WTC11 (cell line): ENCODE results near the gene CARS2. TPM values are rescaled to one million over a fixed set of nuclear protein-coding genes. Genes with fewer than 3 reads are reported as not detected.

Experiments
- ATAC-seq: fragments of 200-7000 bp; cut with Tn5 transposase; 2 replicates; pipeline ENCODE4 v1.10.0; 2021; ENCODE audit warnings: mild to moderate bottlenecking, moderate library complexity
- CTCF ChIA-PET: fragments of 300-600 bp; sonication (Branson Sonifier 250); formaldehyde crosslinking; loops from one replicate; lab custom pipeline; 2021; ENCODE audit warnings: antibody characterized with exemption; lab: Charles Lee
- POLR2A ChIA-PET: fragments of 350-600 bp; sonication (Branson Sonifier 250); formaldehyde crosslinking; loops from one replicate; lab custom pipeline; 2021; ENCODE audit warnings: antibody characterized with exemption; lab: Charles Lee
- DNase-seq: peaks from one replicate; pipeline ENCODE4 v3.0.0; 2021; ENCODE audit warnings: low spot score
- H3K27ac Mint-ChIP-seq: 2 replicates; pipeline ENCODE4 v1.8.0; 2021; ENCODE audit warnings: mixed read lengths
- H3K27me3 Mint-ChIP-seq: 2 replicates; pipeline ENCODE4 v1.8.0; 2021; ENCODE audit warnings: low read depth, mild to moderate bottlenecking, moderate library complexity, mixed read lengths
- H3K36me3 Mint-ChIP-seq: 2 replicates; pipeline ENCODE4 v1.8.0; 2021; ENCODE audit warnings: mixed read lengths
- H3K4me1 Mint-ChIP-seq: 2 replicates; pipeline ENCODE4 v1.8.0; 2022; ENCODE audit warnings: mixed read lengths
- H3K4me3 Mint-ChIP-seq: 2 replicates; pipeline ENCODE4 v1.8.0; 2021; ENCODE audit warnings: mild to moderate bottlenecking, moderate library complexity, mixed read lengths
- H3K9me3 Mint-ChIP-seq: 2 replicates; pipeline ENCODE4 v1.8.0; 2021; ENCODE audit warnings: mixed read lengths
- ARID4B ChIP-seq: sonication (generic); formaldehyde crosslinking; IDR thresholded peaks from 2 replicates; pipeline ENCODE4 v1.8.0; 2023; ENCODE audit warnings: missing genetic modification reagents, mild to moderate bottlenecking, borderline replicate concordance
- ATF2 ChIP-seq: sonication (generic); formaldehyde crosslinking; IDR thresholded peaks from 2 replicates; pipeline ENCODE4 v1.8.1; 2022; ENCODE audit warnings: low read depth, missing genetic modification reagents, borderline replicate concordance
- CBFB ChIP-seq: sonication (generic); formaldehyde crosslinking; IDR thresholded peaks from 2 replicates; pipeline ENCODE4 v1.8.1; 2022; ENCODE audit warnings: mild to moderate bottlenecking, low read depth, missing genetic modification reagents
- ESRRA ChIP-seq: sonication (generic); formaldehyde crosslinking; IDR thresholded peaks from 2 replicates; pipeline ENCODE4 v1.8.1; 2022; ENCODE audit warnings: mild to moderate bottlenecking, missing genetic modification reagents, borderline replicate concordance
- GTF2I ChIP-seq: fragments of 250-450 bp; sonication (Bioruptor Pico); conservative IDR thresholded peaks from 2 replicates; pipeline ENCODE4 v1.4.0; 2021; ENCODE audit warnings: mild to moderate bottlenecking
- IRF1 ChIP-seq: sonication (generic); formaldehyde crosslinking; IDR thresholded peaks from 2 replicates; pipeline ENCODE4 v1.8.0; 2023; ENCODE audit warnings: missing genetic modification reagents
- JUN ChIP-seq: sonication (generic); formaldehyde crosslinking; IDR thresholded peaks from 2 replicates; pipeline ENCODE4 v1.8.0; 2023; ENCODE audit warnings: mild to moderate bottlenecking, missing genetic modification reagents
- MXD4 ChIP-seq: fragments of 250-450 bp; sonication (Bioruptor Pico); IDR thresholded peaks from 2 replicates; pipeline ENCODE4 v1.8.0; 2021; ENCODE audit warnings: mild to moderate bottlenecking, moderate library complexity, borderline replicate concordance
- RELA ChIP-seq: sonication (generic); formaldehyde crosslinking; IDR thresholded peaks from 2 replicates; pipeline ENCODE4 v1.8.1; 2022; ENCODE audit warnings: missing genetic modification reagents, mild to moderate bottlenecking, borderline replicate concordance
- TEAD4 ChIP-seq: sonication (generic); formaldehyde crosslinking; IDR thresholded peaks from 2 replicates; pipeline ENCODE4 v1.8.0; 2022; ENCODE audit warnings: mild to moderate bottlenecking, missing genetic modification reagents
- TP53 ChIP-seq: sonication (generic); formaldehyde crosslinking; IDR thresholded peaks from 2 replicates; pipeline ENCODE4 v1.8.1; 2023; ENCODE audit warnings: mild to moderate bottlenecking, missing genetic modification reagents
- ZNF263 ChIP-seq: sonication (generic); formaldehyde crosslinking; IDR thresholded peaks from 2 replicates; pipeline ENCODE4 v1.8.1; 2022; ENCODE audit warnings: low read depth, mild to moderate bottlenecking, moderate library complexity, missing genetic modification reagents
- ZNF317 ChIP-seq: sonication (generic); formaldehyde crosslinking; IDR thresholded peaks from 2 replicates; pipeline ENCODE4 v1.8.1; 2023; ENCODE audit warnings: low read depth, mild to moderate bottlenecking, moderate library complexity, missing genetic modification reagents, borderline replicate concordance
- total RNA-seq: library from RNA; stranded (reverse); gene quantifications from 3 replicates; pipeline ENCODE4 v1.2.3, GENCODE V29; 2021
- TF ChIP-seq, protein P1 (sequence below): sonication (generic); formaldehyde crosslinking; IDR thresholded peaks from 2 replicates; pipeline ENCODE4 v1.8.1; 2023; ENCODE audit warnings: mild to moderate bottlenecking, moderate library complexity, missing genetic modification reagents
- TF ChIP-seq, protein P2 (sequence below): fragments of 250-450 bp; sonication (Bioruptor Pico); IDR thresholded peaks from 2 replicates; pipeline ENCODE4 v1.9.0; 2021; ENCODE audit warnings: mild to moderate bottlenecking, borderline replicate concordance
- TF ChIP-seq, protein P3 (sequence below): fragments of 250-450 bp; sonication (Bioruptor Pico); IDR thresholded peaks from 2 replicates; pipeline ENCODE4 v1.9.0; 2021; ENCODE audit warnings: mild to moderate bottlenecking

CARS2 gene
- total RNA-seq, 1 experiment from 2014 or later: 39.9 TPM

DNA sequence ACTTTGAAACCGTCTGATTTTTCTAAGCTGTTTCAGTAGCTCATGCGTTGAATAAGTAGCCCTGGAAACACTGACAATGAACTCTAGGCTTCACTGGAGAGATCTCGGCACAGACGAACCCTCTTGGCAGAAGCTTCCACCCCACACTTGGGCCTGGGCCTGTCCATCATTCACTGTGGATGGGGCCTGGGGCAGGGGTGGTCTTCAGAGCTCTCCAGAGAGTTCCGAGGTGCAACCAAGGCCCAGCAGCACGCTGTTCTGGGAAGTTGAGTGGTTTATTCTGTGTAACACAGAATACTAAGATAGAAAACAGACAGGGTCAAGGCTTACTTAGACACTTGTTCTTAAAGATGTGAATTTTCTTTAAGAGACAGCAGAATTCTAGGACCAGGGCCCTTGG, 68.6 kb downstream of the CARS2 start:
- H3K4me3 Mint-ChIP-seq: no peak overlapping the region
- peaks cover 48% of the 10 kb centered on the region for H3K36me3 Mint-ChIP-seq
- H3K4me1 Mint-ChIP-seq: no peaks in the 10 kb centered on the region
- H3K9me3 Mint-ChIP-seq: peaks cover 4% of the 10 kb centered on the region
- no peak for ATAC-seq
- H3K27ac Mint-ChIP-seq: peak overlapping the region; percentile 38; the same call in 1 of the 2 replicates
- POLR2A ChIA-PET: no interaction called here
- CTCF ChIA-PET: no interaction called here
- H3K27me3 Mint-ChIP-seq: no peaks in the 10 kb centered on the region
- no peak for DNase-seq
- TF ChIP-seq GTF2I (CRISPR knock-in tag) (no peak), MXD4 (CRISPR knock-in tag) (no peak), ATF2 (no peak), TEAD4 (CRISPR knock-in tag) (no peak), IRF1 (CRISPR knock-in tag) (no peak), RELA (no peak), ZNF317 (no peak), ESRRA (no peak), ZNF263 (CRISPR knock-in tag) (no peak), JUN (no peak), TP53 (CRISPR knock-in tag) (no peak), ARID4B (no peak), CBFB (CRISPR knock-in tag) (no peak)
- TF ChIP-seq, protein P1, sequence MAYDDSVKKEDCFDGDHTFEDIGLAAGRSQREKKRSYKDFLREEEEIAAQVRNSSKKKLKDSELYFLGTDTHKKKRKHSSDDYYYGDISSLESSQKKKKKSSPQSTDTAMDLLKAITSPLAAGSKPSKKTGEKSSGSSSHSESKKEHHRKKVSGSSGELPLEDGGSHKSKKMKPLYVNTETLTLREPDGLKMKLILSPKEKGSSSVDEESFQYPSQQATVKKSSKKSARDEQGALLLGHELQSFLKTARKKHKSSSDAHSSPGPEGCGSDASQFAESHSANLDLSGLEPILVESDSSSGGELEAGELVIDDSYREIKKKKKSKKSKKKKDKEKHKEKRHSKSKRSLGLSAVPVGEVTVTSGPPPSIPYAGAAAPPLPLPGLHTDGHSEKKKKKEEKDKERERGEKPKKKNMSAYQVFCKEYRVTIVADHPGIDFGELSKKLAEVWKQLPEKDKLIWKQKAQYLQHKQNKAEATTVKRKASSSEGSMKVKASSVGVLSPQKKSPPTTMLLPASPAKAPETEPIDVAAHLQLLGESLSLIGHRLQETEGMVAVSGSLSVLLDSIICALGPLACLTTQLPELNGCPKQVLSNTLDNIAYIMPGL (CRISPR knock-in tag): no peak
- TF ChIP-seq, protein P2, sequence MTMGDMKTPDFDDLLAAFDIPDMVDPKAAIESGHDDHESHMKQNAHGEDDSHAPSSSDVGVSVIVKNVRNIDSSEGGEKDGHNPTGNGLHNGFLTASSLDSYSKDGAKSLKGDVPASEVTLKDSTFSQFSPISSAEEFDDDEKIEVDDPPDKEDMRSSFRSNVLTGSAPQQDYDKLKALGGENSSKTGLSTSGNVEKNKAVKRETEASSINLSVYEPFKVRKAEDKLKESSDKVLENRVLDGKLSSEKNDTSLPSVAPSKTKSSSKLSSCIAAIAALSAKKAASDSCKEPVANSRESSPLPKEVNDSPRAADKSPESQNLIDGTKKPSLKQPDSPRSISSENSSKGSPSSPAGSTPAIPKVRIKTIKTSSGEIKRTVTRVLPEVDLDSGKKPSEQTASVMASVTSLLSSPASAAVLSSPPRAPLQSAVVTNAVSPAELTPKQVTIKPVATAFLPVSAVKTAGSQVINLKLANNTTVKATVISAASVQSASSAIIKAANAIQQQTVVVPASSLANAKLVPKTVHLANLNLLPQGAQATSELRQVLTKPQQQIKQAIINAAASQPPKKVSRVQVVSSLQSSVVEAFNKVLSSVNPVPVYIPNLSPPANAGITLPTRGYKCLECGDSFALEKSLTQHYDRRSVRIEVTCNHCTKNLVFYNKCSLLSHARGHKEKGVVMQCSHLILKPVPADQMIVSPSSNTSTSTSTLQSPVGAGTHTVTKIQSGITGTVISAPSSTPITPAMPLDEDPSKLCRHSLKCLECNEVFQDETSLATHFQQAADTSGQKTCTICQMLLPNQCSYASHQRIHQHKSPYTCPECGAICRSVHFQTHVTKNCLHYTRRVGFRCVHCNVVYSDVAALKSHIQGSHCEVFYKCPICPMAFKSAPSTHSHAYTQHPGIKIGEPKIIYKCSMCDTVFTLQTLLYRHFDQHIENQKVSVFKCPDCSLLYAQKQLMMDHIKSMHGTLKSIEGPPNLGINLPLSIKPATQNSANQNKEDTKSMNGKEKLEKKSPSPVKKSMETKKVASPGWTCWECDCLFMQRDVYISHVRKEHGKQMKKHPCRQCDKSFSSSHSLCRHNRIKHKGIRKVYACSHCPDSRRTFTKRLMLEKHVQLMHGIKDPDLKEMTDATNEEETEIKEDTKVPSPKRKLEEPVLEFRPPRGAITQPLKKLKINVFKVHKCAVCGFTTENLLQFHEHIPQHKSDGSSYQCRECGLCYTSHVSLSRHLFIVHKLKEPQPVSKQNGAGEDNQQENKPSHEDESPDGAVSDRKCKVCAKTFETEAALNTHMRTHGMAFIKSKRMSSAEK (CRISPR knock-in tag): no peak
- TF ChIP-seq, protein P3, sequence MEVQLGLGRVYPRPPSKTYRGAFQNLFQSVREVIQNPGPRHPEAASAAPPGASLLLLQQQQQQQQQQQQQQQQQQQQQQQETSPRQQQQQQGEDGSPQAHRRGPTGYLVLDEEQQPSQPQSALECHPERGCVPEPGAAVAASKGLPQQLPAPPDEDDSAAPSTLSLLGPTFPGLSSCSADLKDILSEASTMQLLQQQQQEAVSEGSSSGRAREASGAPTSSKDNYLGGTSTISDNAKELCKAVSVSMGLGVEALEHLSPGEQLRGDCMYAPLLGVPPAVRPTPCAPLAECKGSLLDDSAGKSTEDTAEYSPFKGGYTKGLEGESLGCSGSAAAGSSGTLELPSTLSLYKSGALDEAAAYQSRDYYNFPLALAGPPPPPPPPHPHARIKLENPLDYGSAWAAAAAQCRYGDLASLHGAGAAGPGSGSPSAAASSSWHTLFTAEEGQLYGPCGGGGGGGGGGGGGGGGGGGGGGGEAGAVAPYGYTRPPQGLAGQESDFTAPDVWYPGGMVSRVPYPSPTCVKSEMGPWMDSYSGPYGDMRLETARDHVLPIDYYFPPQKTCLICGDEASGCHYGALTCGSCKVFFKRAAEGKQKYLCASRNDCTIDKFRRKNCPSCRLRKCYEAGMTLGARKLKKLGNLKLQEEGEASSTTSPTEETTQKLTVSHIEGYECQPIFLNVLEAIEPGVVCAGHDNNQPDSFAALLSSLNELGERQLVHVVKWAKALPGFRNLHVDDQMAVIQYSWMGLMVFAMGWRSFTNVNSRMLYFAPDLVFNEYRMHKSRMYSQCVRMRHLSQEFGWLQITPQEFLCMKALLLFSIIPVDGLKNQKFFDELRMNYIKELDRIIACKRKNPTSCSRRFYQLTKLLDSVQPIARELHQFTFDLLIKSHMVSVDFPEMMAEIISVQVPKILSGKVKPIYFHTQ: no peak
